Measurements from ENCODE around the gene RALGPS2. TPM values are rescaled to one million over a fixed set of nuclear protein-coding genes. Genes with fewer than 3 reads are reported as not detected.
"Not testable (repeated sequence)": the region's sequence is repeated elsewhere in the genome, so short reads cannot be mapped to it uniquely, and the experiment has no call there.

RALGPS2 gene
- total RNA-seq, 1 donor from 2014 or later = 34.8 TPM

GRCh38 chr1:178781533-178782330, 56.7 kb downstream of the RALGPS2 start:
- no peak for DNase-seq

GRCh38 chr1:178784131-178784536, 59.1 kb downstream of the RALGPS2 start:
- no peak for DNase-seq

GRCh38 chr1:178792394-178792793, 67.3 kb downstream of the RALGPS2 start:
- DNase-seq = no peak

GRCh38 chr1:178796013-178796412, 71.0 kb downstream of the RALGPS2 start:
- DNase-seq = no peak

GRCh38 chr1:178797590-178797989, 72.5 kb downstream of the RALGPS2 start:
- no peak for DNase-seq

- no peak for DNase-seq
Observed at GRCh38 chr1:178798232-178798861, 73.3 kb downstream of the RALGPS2 start.

GRCh38 chr1:178802873-178803272, 77.8 kb downstream of the RALGPS2 start:
- no peak for DNase-seq

GRCh38 chr1:178806665-178807300, 81.7 kb downstream of the RALGPS2 start:
- no peak for DNase-seq

- DNase-seq = no peak
Observed at GRCh38 chr1:178808529-178808928, 83.5 kb downstream of the RALGPS2 start.

GRCh38 chr1:178810585-178810984, 85.5 kb downstream of the RALGPS2 start:
- no peak for DNase-seq

- no peak for DNase-seq
Observed at GRCh38 chr1:178818416-178818815, 93.4 kb downstream of the RALGPS2 start.

- no peak for DNase-seq
Observed at GRCh38 chr1:178819123-178819522, 94.1 kb downstream of the RALGPS2 start.

GRCh38 chr1:178821134-178821866, 96.3 kb downstream of the RALGPS2 start:
- DNase-seq = no peak

- DNase-seq = no peak
Observed at GRCh38 chr1:178825167-178825566, 100.1 kb downstream of the RALGPS2 start.

- peak; percentile 84 for DNase-seq
Observed at GRCh38 chr1:178844436-178844835, 119.4 kb downstream of the RALGPS2 start.

GRCh38 chr1:178846306-178846705, 121.3 kb downstream of the RALGPS2 start:
- DNase-seq = peak; percentile 67

- DNase-seq = no peak
Observed at GRCh38 chr1:178847396-178847849, 122.4 kb downstream of the RALGPS2 start.

- not testable (repeated sequence) for DNase-seq
Observed at GRCh38 chr1:178847919-178848318, 122.9 kb downstream of the RALGPS2 start.

- DNase-seq = no peak
Observed at GRCh38 chr1:178849918-178850317, 124.9 kb downstream of the RALGPS2 start.

GRCh38 chr1:178857126-178857525, 132.1 kb downstream of the RALGPS2 start:
- no peak for DNase-seq

- no peak for DNase-seq
Observed at GRCh38 chr1:178862416-178862815, 137.4 kb downstream of the RALGPS2 start.

GRCh38 chr1:178862864-178863263, 137.8 kb downstream of the RALGPS2 start:
- no peak for DNase-seq

GRCh38 chr1:178864326-178864725, 139.3 kb downstream of the RALGPS2 start:
- no peak for DNase-seq
